Measurements from ENCODE around the gene VMAC. TPM values are rescaled to one million over a fixed set of nuclear protein-coding genes. Genes with fewer than 3 reads are reported as not detected.
A peak's percentile ranks its signal among the peaks of the same experiment; 100 is the strongest.

Gene VMAC
- total RNA-seq, 4 donors from 2014 or later = 10.2 to 15.2 (median 10.8) TPM

GRCh38 chr19:5903624-5904351, 884 bp upstream of the VMAC start, which contains the start of gene NDUFA11:
Gene NDUFA11, minus strand, starts transcription at chr19:5903790. Its CDS starts 82 bp downstream, at chr19:5903708.
- intact Hi-C loops (cut with DNase I; ENCODE audit: low total_unique reads) = no loop called here
- DNase-seq (ENCODE audit: low spot score in 2 of 2) = peak; percentile 99 to 100
- H3K4me3 ChIP-seq (ENCODE audit: low read depth, poor library complexity, severe bottlenecking) = peak within 1 kb of the TSS; percentile 94
- TF ChIP-seq CTCF (IDR thresholded peaks at IDR 0.05) (no peak), POLR2A (IDR thresholded peaks at IDR 0.05) (no peak)
- WGBS, 2 donors = 1% methylated on average over 52 to 57 of the region's 57 CpGs

DNA sequence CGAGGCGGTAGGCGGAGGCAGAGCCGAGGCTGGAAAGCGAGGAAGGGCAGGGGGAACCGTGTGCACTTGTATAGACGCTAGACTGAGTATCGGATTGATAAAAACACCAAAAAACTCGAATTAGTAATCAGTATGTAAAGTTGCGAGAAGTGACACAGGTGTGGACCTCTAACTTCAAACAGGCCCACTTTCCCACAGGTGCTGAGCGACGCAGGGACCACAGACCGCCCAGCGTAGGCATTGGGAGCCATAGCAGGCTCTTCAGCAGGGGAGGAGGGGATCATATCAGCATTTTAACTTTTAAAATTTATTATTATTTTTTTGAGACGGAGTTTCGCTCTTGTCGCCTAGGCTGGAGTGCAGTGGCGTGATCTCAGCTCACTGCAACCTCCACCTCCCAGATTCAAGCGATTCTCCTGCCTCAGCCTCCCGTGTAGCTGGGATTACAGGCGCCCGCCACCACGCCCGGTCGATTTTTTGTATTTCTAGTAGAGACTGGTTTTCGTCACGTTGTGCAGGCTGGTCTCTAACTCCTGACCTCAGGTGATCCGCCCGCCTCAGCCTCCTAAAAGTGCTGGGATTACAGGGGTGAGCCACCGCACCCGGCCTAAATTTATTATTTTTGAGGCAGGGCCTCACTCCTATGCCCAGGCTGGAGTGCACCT, 574 bp downstream of the VMAC start:
- TF ChIP-seq POLR2A (IDR thresholded peaks at IDR 0.05) (no peak), CTCF (IDR thresholded peaks at IDR 0.05) (no peak)
- H3K4me3 ChIP-seq (ENCODE audit: low read depth, poor library complexity, severe bottlenecking) = peak overlapping the region; percentile 91
- intact Hi-C loops (cut with DNase I; ENCODE audit: low total_unique reads) = no loop called here
- 44 to 48% methylated on average over 31 of the region's 31 CpGs for WGBS, 2 donors
- no peak for DNase-seq (ENCODE audit: low spot score in 2 of 2)

DNA sequence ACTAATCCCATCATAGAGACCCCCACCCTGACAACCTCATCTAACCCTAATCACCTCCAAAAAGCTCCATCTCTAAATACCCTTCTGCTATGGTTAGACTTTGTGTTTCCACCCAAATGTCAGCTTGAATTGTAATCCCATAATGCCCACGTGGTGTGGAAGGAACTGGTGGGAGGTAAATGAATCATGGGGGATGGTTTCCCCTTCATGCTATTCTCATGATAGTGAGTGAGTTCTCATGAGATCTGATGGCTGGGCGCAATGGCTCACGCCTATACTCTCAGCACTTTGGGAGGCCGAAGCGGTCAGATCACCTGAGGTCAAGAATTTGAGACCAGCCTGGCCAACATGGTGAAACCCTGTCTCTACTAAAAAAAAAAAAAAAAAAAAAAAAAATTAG, 2.6 kb downstream of the VMAC start:
- TF ChIP-seq CTCF (IDR thresholded peaks at IDR 0.05) (no peak), POLR2A (IDR thresholded peaks at IDR 0.05) (no peak)
- 57 to 86% methylated on average over 5 of the region's 5 CpGs for WGBS, 2 donors
- H3K4me3 ChIP-seq (ENCODE audit: low read depth, poor library complexity, severe bottlenecking) = no peak overlapping the region
- intact Hi-C loops (cut with DNase I; ENCODE audit: low total_unique reads) = no loop called here
- DNase-seq (ENCODE audit: low spot score in 2 of 2) = no peak

DNA sequence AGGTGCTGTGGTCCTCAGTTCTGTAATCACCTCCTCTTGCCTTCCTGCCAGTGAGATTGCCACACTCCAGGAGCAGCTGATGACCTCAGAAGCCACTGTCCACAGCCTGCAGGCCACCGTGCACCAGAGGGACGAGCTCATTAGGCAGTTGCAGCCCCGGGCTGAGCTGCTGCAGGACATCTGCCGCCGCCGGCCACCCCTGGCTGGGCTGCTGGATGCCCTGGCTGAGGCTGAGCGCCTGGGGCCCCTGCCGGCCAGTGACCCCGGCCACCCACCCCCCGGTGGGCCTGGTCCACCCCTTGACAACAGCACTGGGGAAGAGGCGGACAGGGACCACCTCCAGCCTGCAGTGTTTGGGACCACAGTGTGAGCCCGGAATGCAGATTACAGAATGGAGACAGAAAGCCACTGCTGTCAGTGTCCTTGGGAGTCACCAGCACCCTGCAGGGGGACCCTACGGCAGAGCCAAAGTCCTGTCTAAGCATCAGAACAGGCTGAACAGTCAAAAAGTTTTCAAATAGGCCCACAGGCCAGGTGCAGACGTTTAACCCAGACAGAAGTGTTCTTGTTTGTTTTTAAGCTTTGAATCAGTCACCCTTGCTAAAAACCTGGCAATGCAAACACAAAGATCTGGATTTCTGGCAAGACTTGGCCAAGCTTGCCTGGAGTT, 4.2 kb downstream of the VMAC start:
- H3K4me3 ChIP-seq (ENCODE audit: low read depth, poor library complexity, severe bottlenecking) = no peak overlapping the region
- TF ChIP-seq CTCF (IDR thresholded peaks at IDR 0.05) (no peak), POLR2A (IDR thresholded peaks at IDR 0.05) (no peak)
- intact Hi-C loops (cut with DNase I; ENCODE audit: low total_unique reads) = no loop called here
- WGBS, 2 donors = 73 to 81% methylated on average over 13 to 14 of the region's 14 CpGs
- no peak for DNase-seq (ENCODE audit: low spot score in 2 of 2)

GRCh38 chr19:5910638-5910907, 5.9 kb downstream of the VMAC start:
- H3K4me3 ChIP-seq (ENCODE audit: low read depth, poor library complexity, severe bottlenecking) = no peak overlapping the region
- intact Hi-C loops (cut with DNase I; ENCODE audit: low total_unique reads) = no loop called here
- WGBS, 2 donors = 54 to 73% methylated on average over 1 of the region's 1 CpG
- no peak for DNase-seq (ENCODE audit: low spot score in 2 of 2)
- TF ChIP-seq CTCF (IDR thresholded peaks at IDR 0.05) = no peak
- TF ChIP-seq POLR2A (IDR thresholded peaks at IDR 0.05) = no peak

Measured in lower leg skin (tissue), 4 donors.